ENCODE measurements around the gene SMPX. TPM values are rescaled to one million over a fixed set of nuclear protein-coding genes. Genes with fewer than 3 reads are reported as not detected.
"Not testable (repeated sequence)": the region's sequence is repeated elsewhere in the genome, so short reads cannot be mapped to it uniquely, and the experiment has no call there.

Gene SMPX
- total and polyA plus RNA-seq, 2 of the 4 experiments (the other 2 are of a cell fraction), result not detected

- H2BK20ac ChIP-seq (ENCODE audit: low read depth, low read length); H2AK5ac ChIP-seq (ENCODE audit: low read depth, low read length); intact Hi-C loops (cut with micrococcal nuclease); H2BK15ac ChIP-seq (ENCODE audit: low read depth, low read length); H2BK5ac ChIP-seq (ENCODE audit: low read depth, low read length, poor library complexity, severe bottlenecking); H3K56ac ChIP-seq (ENCODE audit: extremely low read depth, insufficient read depth, low read length); H3K18ac ChIP-seq (ENCODE audit: low read depth, low read length); H3K23ac ChIP-seq (ENCODE audit: low read depth, low read length); BruUV-seq (replicated peaks); DNase-seq; ATAC-seq (ENCODE audit: low read depth); H3K79me1 ChIP-seq (ENCODE audit: low read depth in 1 of 2, low read length in 2 of 2); H4K8ac ChIP-seq (ENCODE audit: low read depth in 2 of 2, low read length in 2 of 2); H3K27me3 ChIP-seq (ENCODE audit: control insufficient read depth, insufficient read depth, low read length); in situ Hi-C loops (cut with MboI; ENCODE audit: low sequenced_read_pairs); H4K91ac ChIP-seq (ENCODE audit: insufficient read depth, low read depth, low read length); H3K27ac ChIP-seq (ENCODE audit: insufficient read depth, low read length); H4K20me1 ChIP-seq (ENCODE audit: insufficient read depth, low read length); H2AFZ ChIP-seq (replicated peaks; ENCODE audit: low read length, poor library complexity); dilution Hi-C loops (cut with HindIII; ENCODE audit: low sequenced_read_pairs, unreplicated experiment); H3K36me3 ChIP-seq (ENCODE audit: control insufficient read depth, insufficient read depth, low read length); H2AK9ac ChIP-seq (replicated peaks; ENCODE audit: low read depth, low read length, poor library complexity); H3K4me2 ChIP-seq (ENCODE audit: low read depth, low read length); H3K9me3 ChIP-seq (ENCODE audit: control insufficient read depth, insufficient read depth, low read length); H3K9ac ChIP-seq (ENCODE audit: low read depth, low read length); H3K4me3 ChIP-seq (ENCODE audit: insufficient read depth, low read depth, low read length); H3K14ac ChIP-seq (replicated peaks; ENCODE audit: low read depth, low read length); H2BK120ac ChIP-seq (ENCODE audit: low read depth, low read length); H3K9me1 ChIP-seq (ENCODE audit: insufficient read depth, low read length); H4K5ac ChIP-seq (ENCODE audit: low read depth, low read length); POLR2A ChIA-PET (ENCODE audit: unreplicated experiment); H3K4ac ChIP-seq (ENCODE audit: low read depth, low read length); CTCF ChIA-PET; H3K4me1 ChIP-seq (ENCODE audit: control insufficient read depth, insufficient read depth, low read length): not testable (repeated sequence)
Measured at GRCh38 chrX:21775128-21775527, 17.2 kb upstream of the SMPX start.

- BruUV-seq (replicated peaks); in situ Hi-C loops (cut with MboI; ENCODE audit: low sequenced_read_pairs); H2AK9ac ChIP-seq (replicated peaks; ENCODE audit: low read depth, low read length, poor library complexity); H4K5ac ChIP-seq (ENCODE audit: low read depth, low read length); H2BK20ac ChIP-seq (ENCODE audit: low read depth, low read length); H3K14ac ChIP-seq (replicated peaks; ENCODE audit: low read depth, low read length); H2BK120ac ChIP-seq (ENCODE audit: low read depth, low read length); H3K4me2 ChIP-seq (ENCODE audit: low read depth, low read length); H3K27me3 ChIP-seq (ENCODE audit: control insufficient read depth, insufficient read depth, low read length); CTCF ChIA-PET; H3K4me3 ChIP-seq (ENCODE audit: insufficient read depth, low read depth, low read length); H3K4ac ChIP-seq (ENCODE audit: low read depth, low read length); H4K20me1 ChIP-seq (ENCODE audit: insufficient read depth, low read length); intact Hi-C loops (cut with micrococcal nuclease); H3K9me3 ChIP-seq (ENCODE audit: control insufficient read depth, insufficient read depth, low read length); H4K91ac ChIP-seq (ENCODE audit: insufficient read depth, low read depth, low read length); ATAC-seq (ENCODE audit: low read depth); H3K9me1 ChIP-seq (ENCODE audit: insufficient read depth, low read length); H2BK5ac ChIP-seq (ENCODE audit: low read depth, low read length, poor library complexity, severe bottlenecking); H2BK15ac ChIP-seq (ENCODE audit: low read depth, low read length); H3K4me1 ChIP-seq (ENCODE audit: control insufficient read depth, insufficient read depth, low read length); H3K79me1 ChIP-seq (ENCODE audit: low read depth in 1 of 2, low read length in 2 of 2); DNase-seq; POLR2A ChIA-PET (ENCODE audit: unreplicated experiment); H3K27ac ChIP-seq (ENCODE audit: insufficient read depth, low read length); H3K56ac ChIP-seq (ENCODE audit: extremely low read depth, insufficient read depth, low read length); H2AFZ ChIP-seq (replicated peaks; ENCODE audit: low read length, poor library complexity); H3K23ac ChIP-seq (ENCODE audit: low read depth, low read length); H3K18ac ChIP-seq (ENCODE audit: low read depth, low read length); H3K9ac ChIP-seq (ENCODE audit: low read depth, low read length); H2AK5ac ChIP-seq (ENCODE audit: low read depth, low read length); dilution Hi-C loops (cut with HindIII; ENCODE audit: low sequenced_read_pairs, unreplicated experiment); H3K36me3 ChIP-seq (ENCODE audit: control insufficient read depth, insufficient read depth, low read length); H4K8ac ChIP-seq (ENCODE audit: low read depth in 2 of 2, low read length in 2 of 2): not testable (repeated sequence)
- no CpG with 5 or more reads among the region's 2 CpGs for WGBS, 2 experiments (ENCODE audit: extremely low coverage in 2 of 2, insufficient read length in 1 of 2)
Measured at GRCh38 chrX:21773036-21773435, 15.1 kb upstream of the SMPX start.
